Hepatocyte (in vitro differentiated cells): ENCODE data around the gene ELL2. TPM values are rescaled to one million over a fixed set of nuclear protein-coding genes. Genes with fewer than 3 reads are reported as not detected.

Source experiments
- DNase-seq: peaks from one replicate; pipeline ENCODE4 v3.0.0-alpha.2; 2016; ENCODE audit warnings: low spot score
- H2AFZ ChIP-seq: fragments of 200-600 bp; sonication (generic); 2 replicates; pipeline ENCODE4 v1.6.0; 2016; ENCODE audit warnings: antibody characterized with exemption, mild to moderate bottlenecking
- H3K27ac ChIP-seq: fragments of 200-600 bp; sonication (generic); 2 replicates; pipeline ENCODE4 v1.5.1; 2016; ENCODE audit warnings: mild to moderate bottlenecking
- H3K27me3 ChIP-seq: fragments of 200-600 bp; sonication (generic); 2 replicates; pipeline ENCODE4 v1.6.1; 2016
- H3K36me3 ChIP-seq: fragments of 200-600 bp; sonication (generic); replicated peaks from 2 replicates; pipeline ENCODE4 v1.5.1; 2016; ENCODE audit warnings: low read depth; ENCODE audit not compliant: insufficient read depth
- H3K4me1 ChIP-seq: fragments of 200-600 bp; sonication (generic); 2 replicates; pipeline ENCODE4 v1.5.1; 2016; ENCODE audit warnings: mild to moderate bottlenecking, moderate library complexity; ENCODE audit not compliant: insufficient read depth
- H3K4me2 ChIP-seq: fragments of 200-600 bp; sonication (generic); 2 replicates; pipeline ENCODE4 v1.6.0; 2016
- H3K4me3 ChIP-seq: fragments of 200-600 bp; sonication (generic); 2 replicates; pipeline ENCODE4 v1.5.1; 2016; ENCODE audit warnings: mild to moderate bottlenecking
- H3K79me2 ChIP-seq: fragments of 200-600 bp; sonication (generic); 2 replicates; pipeline ENCODE4 v1.6.0; 2017; ENCODE audit warnings: mild to moderate bottlenecking
- H3K9me2 ChIP-seq: fragments of 200-600 bp; sonication (generic); replicated peaks from 2 replicates; pipeline ENCODE4 v1.6.0; 2017; ENCODE audit warnings: mild to moderate bottlenecking; ENCODE audit not compliant: insufficient read depth
- H3K9me3 ChIP-seq: fragments of 200-600 bp; sonication (generic); 2 replicates; pipeline ENCODE4 v1.5.1; 2016; ENCODE audit warnings: low read depth, mild to moderate bottlenecking
- H4K20me1 ChIP-seq: fragments of 200-600 bp; sonication (generic); 2 replicates; pipeline ENCODE4 v1.6.0; 2016; ENCODE audit warnings: mild to moderate bottlenecking; ENCODE audit not compliant: insufficient read depth, poor library complexity, severe bottlenecking
- CTCF ChIP-seq: fragments of 200-600 bp; sonication (generic); IDR thresholded peaks from 2 replicates; pipeline ENCODE4 v1.5.1; 2016; ENCODE audit warnings: antibody characterized with exemption, mild to moderate bottlenecking; ENCODE audit not compliant: poor library complexity
- EZH2 ChIP-seq: fragments of 200-600 bp; sonication (generic); IDR thresholded peaks from 2 replicates; pipeline ENCODE4 v1.6.1; 2016; ENCODE audit warnings: antibody characterized with exemption, mild to moderate bottlenecking, borderline replicate concordance
- EZH2phosphoT487 ChIP-seq: fragments of 200-600 bp; sonication (generic); IDR thresholded peaks from one replicate; pipeline ENCODE4 v1.6.1; 2018; ENCODE audit warnings: antibody characterized with exemption, mild to moderate bottlenecking, low read depth, moderate library complexity; ENCODE audit not compliant: unreplicated experiment, severe bottlenecking
- WGBS: methylation state at CpG from one replicate; pipeline ENCODE4 v1.1.6; 2016; ENCODE audit warnings: low lambda C conversion rate; ENCODE audit errors: missing lambda C conversion rate; 5-methylcytosine and 5-hydroxymethylcytosine counted together
- polyA plus RNA-seq: library from polyadenylated mRNA; unstranded; fragments of >200 nt; fragmentation: Nextera tagmentation; extraction: Ambion mirVana; gene quantifications from 2 replicates; pipeline ENCODE4 v1.2.1, GENCODE V29; 2016
- total RNA-seq: library from RNA; depleted of rRNA; stranded (reverse); fragments of >200 nt; gene quantifications from 2 replicates; pipeline ENCODE4 v1.2.3, GENCODE V29; 2014

The ELL2 gene
- total and polyA plus RNA-seq, 2 experiments from 2014 or later, result 34.6 to 56.0 TPM

GRCh38 chr5:95864456-95864855, 97.2 kb downstream of the ELL2 start:
- Histone ChIP-seq H3K4me1 (peaks cover 48% of the 10 kb centered on the region), H4K20me1 (no peaks in the 10 kb centered on the region), H3K4me2 (peak overlapping the region; percentile 11), H3K36me3 (no peaks in the 10 kb centered on the region), H3K27ac (peak overlapping the region; percentile 89), H3K27me3 (no peaks in the 10 kb centered on the region), H3K9me2 (no peaks in the 10 kb centered on the region), H3K9me3 (no peaks in the 10 kb centered on the region), H2AFZ (no peak overlapping the region), H3K79me2 (no peaks in the 10 kb centered on the region), H3K4me3 (no peak overlapping the region)
- DNase-seq, result no peak
- TF ChIP-seq EZH2 (no peak), EZH2phosphoT487 (no peak), CTCF (no peak)
- 82% methylated on average over 1 of the region's 1 CpG for WGBS

GRCh38 chr5:95863383-95863757, 98.3 kb downstream of the ELL2 start:
- Histone ChIP-seq H3K4me3 (no peak overlapping the region), H3K4me1 (peaks cover 52% of the 10 kb centered on the region), H3K36me3 (no peaks in the 10 kb centered on the region), H3K27ac (peak overlapping the region; percentile 89), H3K4me2 (peak overlapping the region; percentile 54), H3K9me2 (no peaks in the 10 kb centered on the region), H3K79me2 (no peaks in the 10 kb centered on the region), H3K27me3 (no peaks in the 10 kb centered on the region), H4K20me1 (no peaks in the 10 kb centered on the region), H2AFZ (no peak overlapping the region), H3K9me3 (no peaks in the 10 kb centered on the region)
- DNase-seq, result peak; percentile 53
- 69% methylated on average over 4 of the region's 4 CpGs for WGBS
- TF ChIP-seq CTCF (no peak), EZH2phosphoT487 (no peak), EZH2 (no peak)

GRCh38 chr5:95862671-95863382, 98.8 kb downstream of the ELL2 start:
- H3K9me3 ChIP-seq, result no peaks in the 10 kb centered on the region
- TF ChIP-seq CTCF (no peak), EZH2phosphoT487 (no peak), EZH2 (no peak)
- peak overlapping the region; percentile 89 for H3K27ac ChIP-seq
- no peak for DNase-seq
- 47% methylated on average over 8 of the region's 8 CpGs for WGBS
- peaks cover 53% of the 10 kb centered on the region for H3K4me1 ChIP-seq
- no peaks in the 10 kb centered on the region for H3K79me2 ChIP-seq
- no peak overlapping the region for H2AFZ ChIP-seq
- H3K4me2 ChIP-seq, result peak overlapping the region; percentile 54
- H3K27me3 ChIP-seq, result no peaks in the 10 kb centered on the region
- no peaks in the 10 kb centered on the region for H3K9me2 ChIP-seq
- no peak overlapping the region for H3K4me3 ChIP-seq
- no peaks in the 10 kb centered on the region for H4K20me1 ChIP-seq
- H3K36me3 ChIP-seq, result no peaks in the 10 kb centered on the region
